ENCODE results near the gene PCK2. TPM values are rescaled to one million over a fixed set of nuclear protein-coding genes. Genes with fewer than 3 reads are reported as not detected.
A peak's percentile ranks its signal among the peaks of the same experiment; 100 is the strongest.

PCK2 gene
- total and polyA plus RNA-seq, 2 of the 13 experiments (the other 11 are each of a cell fraction or from before 2014, with no cell fraction given): 129 to 272 TPM

- TF ChIP-seq ZUFSP (CRISPR knock-in tag; IDR thresholded peaks at IDR 0.05; ENCODE audit: borderline replicate concordance): no peak
- TF ChIP-seq NFE2L2 (IDR thresholded peaks at IDR 0.05; ENCODE audit: low read length): no peak
- TF ChIP-seq ZC3H13 (CRISPR knock-in tag; IDR thresholded peaks at IDR 0.05): no peak
- TF ChIP-seq BRD4 (CRISPR knock-in tag; IDR thresholded peaks at IDR 0.05): no peak
- TF ChIP-seq NR2F2 (IDR thresholded peaks at IDR 0.05; ENCODE audit: borderline replicate concordance, low read depth): no peak
- TF ChIP-seq ATRX (CRISPR knock-in tag; IDR thresholded peaks at IDR 0.05; ENCODE audit: borderline replicate concordance): no peak
- TF ChIP-seq EED (CRISPR knock-in tag; IDR thresholded peaks at IDR 0.05): peak; percentile 89
- peak; percentile 96 for TF ChIP-seq ZNF557 (CRISPR knock-in tag; IDR thresholded peaks at IDR 0.05)
- peak; percentile 87 for TF ChIP-seq KMT2B (CRISPR knock-in tag; IDR thresholded peaks at IDR 0.05)
- TF ChIP-seq ZNF264 (CRISPR knock-in tag; IDR thresholded peaks at IDR 0.05): peak; percentile 97
- TF ChIP-seq, protein P1, sequence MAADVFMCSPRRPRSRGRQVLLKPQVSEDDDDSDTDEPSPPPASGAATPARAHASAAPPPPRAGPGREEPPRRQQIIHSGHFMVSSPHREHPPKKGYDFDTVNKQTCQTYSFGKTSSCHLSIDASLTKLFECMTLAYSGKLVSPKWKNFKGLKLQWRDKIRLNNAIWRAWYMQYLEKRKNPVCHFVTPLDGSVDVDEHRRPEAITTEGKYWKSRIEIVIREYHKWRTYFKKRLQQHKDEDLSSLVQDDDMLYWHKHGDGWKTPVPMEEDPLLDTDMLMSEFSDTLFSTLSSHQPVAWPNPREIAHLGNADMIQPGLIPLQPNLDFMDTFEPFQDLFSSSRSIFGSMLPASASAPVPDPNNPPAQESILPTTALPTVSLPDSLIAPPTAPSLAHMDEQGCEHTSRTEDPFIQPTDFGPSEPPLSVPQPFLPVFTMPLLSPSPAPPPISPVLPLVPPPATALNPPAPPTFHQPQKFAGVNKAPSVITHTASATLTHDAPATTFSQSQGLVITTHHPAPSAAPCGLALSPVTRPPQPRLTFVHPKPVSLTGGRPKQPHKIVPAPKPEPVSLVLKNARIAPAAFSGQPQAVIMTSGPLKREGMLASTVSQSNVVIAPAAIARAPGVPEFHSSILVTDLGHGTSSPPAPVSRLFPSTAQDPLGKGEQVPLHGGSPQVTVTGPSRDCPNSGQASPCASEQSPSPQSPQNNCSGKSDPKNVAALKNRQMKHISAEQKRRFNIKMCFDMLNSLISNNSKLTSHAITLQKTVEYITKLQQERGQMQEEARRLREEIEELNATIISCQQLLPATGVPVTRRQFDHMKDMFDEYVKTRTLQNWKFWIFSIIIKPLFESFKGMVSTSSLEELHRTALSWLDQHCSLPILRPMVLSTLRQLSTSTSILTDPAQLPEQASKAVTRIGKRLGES (CRISPR knock-in tag; IDR thresholded peaks at IDR 0.05; ENCODE audit: borderline replicate concordance): peak; percentile 39
- peak; percentile 90; the same call in 1 of the 2 replicates for TF ChIP-seq MATR3 (CRISPR knock-in tag; IDR thresholded peaks at IDR 0.05)
- TF ChIP-seq KDM2A (CRISPR knock-in tag; IDR thresholded peaks at IDR 0.05; ENCODE audit: borderline replicate concordance, low read depth): peak; percentile 99
- peak; percentile 99 for TF ChIP-seq ZFY (CRISPR knock-in tag; IDR thresholded peaks at IDR 0.05)
- peak; percentile 88 for TF ChIP-seq ZHX2 (IDR thresholded peaks at IDR 0.05; ENCODE audit: low read depth)
- TF ChIP-seq ZHX2 (CRISPR knock-in tag; IDR thresholded peaks at IDR 0.05; ENCODE audit: borderline replicate concordance): no peak; the same call in 1 of the 2 replicates
- peak; percentile 95 for TF ChIP-seq NR2C2 (CRISPR knock-in tag; IDR thresholded peaks at IDR 0.05; ENCODE audit: borderline replicate concordance)
- TF ChIP-seq NFRKB (IDR thresholded peaks at IDR 0.05): no peak
- TF ChIP-seq, protein P2, sequence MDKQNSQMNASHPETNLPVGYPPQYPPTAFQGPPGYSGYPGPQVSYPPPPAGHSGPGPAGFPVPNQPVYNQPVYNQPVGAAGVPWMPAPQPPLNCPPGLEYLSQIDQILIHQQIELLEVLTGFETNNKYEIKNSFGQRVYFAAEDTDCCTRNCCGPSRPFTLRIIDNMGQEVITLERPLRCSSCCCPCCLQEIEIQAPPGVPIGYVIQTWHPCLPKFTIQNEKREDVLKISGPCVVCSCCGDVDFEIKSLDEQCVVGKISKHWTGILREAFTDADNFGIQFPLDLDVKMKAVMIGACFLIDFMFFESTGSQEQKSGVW (CRISPR knock-in tag; IDR thresholded peaks at IDR 0.05; ENCODE audit: borderline replicate concordance): no peak
Measured at GRCh38 chr14:24113801-24114531, 19.9 kb downstream of the PCK2 start (continued).
